Measurements from ENCODE around the gene SEPSECS. TPM values are rescaled to one million over a fixed set of nuclear protein-coding genes. Genes with fewer than 3 reads are reported as not detected.

Gene SEPSECS
- total RNA-seq, 1 donor from 2014 or later, result 11.7 TPM

DNA sequence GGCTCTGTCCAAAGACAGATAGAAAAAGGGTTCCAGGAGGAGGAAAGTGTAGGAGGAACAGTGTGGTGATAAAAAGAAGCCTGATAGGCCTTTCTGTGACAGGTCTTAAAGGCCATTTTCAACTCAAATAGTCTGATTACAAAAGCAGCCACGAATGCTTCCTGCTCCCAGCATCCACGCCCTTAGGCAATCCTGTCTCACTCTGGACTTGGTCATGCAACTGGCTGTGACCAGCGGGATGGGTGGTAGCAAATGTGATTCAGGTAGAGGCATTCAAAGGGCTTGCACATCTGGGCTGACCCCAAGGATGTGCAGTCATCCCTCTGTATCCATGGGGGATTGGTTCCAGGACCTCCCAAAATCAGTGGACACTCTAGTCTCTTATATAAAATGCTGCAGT is 14.4 kb upstream of the SEPSECS start:
- H3K27me3 Mint-ChIP-seq (ENCODE audit: unreplicated experiment), result peaks cover 1% of the 10 kb centered on the region
- H3K4me1 Mint-ChIP-seq (ENCODE audit: low read depth, unreplicated experiment), result peaks cover 5% of the 10 kb centered on the region
- no peak overlapping the region for H3K4me3 Mint-ChIP-seq (ENCODE audit: unreplicated experiment)
- TF ChIP-seq, protein P1, sequence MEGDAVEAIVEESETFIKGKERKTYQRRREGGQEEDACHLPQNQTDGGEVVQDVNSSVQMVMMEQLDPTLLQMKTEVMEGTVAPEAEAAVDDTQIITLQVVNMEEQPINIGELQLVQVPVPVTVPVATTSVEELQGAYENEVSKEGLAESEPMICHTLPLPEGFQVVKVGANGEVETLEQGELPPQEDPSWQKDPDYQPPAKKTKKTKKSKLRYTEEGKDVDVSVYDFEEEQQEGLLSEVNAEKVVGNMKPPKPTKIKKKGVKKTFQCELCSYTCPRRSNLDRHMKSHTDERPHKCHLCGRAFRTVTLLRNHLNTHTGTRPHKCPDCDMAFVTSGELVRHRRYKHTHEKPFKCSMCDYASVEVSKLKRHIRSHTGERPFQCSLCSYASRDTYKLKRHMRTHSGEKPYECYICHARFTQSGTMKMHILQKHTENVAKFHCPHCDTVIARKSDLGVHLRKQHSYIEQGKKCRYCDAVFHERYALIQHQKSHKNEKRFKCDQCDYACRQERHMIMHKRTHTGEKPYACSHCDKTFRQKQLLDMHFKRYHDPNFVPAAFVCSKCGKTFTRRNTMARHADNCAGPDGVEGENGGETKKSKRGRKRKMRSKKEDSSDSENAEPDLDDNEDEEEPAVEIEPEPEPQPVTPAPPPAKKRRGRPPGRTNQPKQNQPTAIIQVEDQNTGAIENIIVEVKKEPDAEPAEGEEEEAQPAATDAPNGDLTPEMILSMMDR (IDR thresholded peaks at IDR 0.05; ENCODE audit: partially characterized antibody, unreplicated experiment), result no peak
- no peak for DNase-seq
- H3K36me3 Mint-ChIP-seq (ENCODE audit: unreplicated experiment), result no peaks in the 10 kb centered on the region
- H3K9me3 Mint-ChIP-seq (ENCODE audit: unreplicated experiment), result no peaks in the 10 kb centered on the region
- no peak overlapping the region for H3K27ac Mint-ChIP-seq (ENCODE audit: unreplicated experiment)

DNA sequence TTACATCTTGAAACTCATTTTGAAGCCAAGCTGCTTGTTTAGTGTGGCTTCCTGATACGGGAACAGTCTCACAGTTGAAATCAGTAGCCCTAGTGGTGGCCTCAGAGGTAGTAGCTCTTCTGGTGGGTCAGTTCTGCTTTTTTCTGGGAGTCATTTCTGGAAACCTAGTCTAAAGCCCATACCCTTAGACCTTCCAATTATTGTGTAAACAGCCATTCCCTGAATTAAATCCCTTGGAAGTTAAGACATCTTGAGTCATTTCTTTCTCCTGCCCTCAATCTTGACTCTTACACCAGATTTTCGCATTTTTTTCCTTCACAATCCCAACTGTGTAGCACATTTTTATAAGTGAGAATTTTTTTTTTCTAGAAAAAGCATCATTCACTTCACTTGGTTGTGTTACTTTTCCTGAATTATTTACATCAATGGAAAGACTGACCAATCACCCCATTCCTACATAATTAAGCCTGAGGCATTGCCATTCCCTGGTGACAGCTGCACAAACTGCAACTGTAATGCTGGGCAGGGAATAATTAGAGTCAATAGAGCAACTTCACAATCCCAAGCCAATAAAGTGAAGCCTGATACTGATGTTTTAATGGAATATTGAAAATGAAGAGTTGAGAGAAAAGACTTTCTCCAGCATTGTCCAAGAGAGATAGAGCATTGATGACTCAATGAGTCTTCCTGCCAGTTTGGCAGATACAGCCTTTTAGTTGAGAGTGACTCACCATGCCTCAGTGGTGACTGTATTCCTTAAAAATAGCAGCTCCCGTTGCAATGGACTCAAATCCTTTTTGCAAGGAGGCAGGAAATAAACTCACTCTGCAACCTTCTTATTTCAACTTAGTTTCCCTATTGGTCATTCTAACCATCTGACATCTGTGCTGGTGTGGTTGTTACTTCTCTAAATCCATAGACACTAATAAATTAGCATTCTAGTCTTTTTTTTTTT is 13.0 kb upstream of the SEPSECS start:
- no peak for DNase-seq
- Mint-ChIP-seq H3K27ac (ENCODE audit: unreplicated experiment) (no peak overlapping the region), H3K36me3 (ENCODE audit: unreplicated experiment) (no peaks in the 10 kb centered on the region), H3K4me3 (ENCODE audit: unreplicated experiment) (no peak overlapping the region), H3K27me3 (ENCODE audit: unreplicated experiment) (peaks cover 1% of the 10 kb centered on the region), H3K4me1 (ENCODE audit: low read depth, unreplicated experiment) (peaks cover 5% of the 10 kb centered on the region), H3K9me3 (ENCODE audit: unreplicated experiment) (no peaks in the 10 kb centered on the region)
- TF ChIP-seq, protein P1 (IDR thresholded peaks at IDR 0.05; ENCODE audit: partially characterized antibody, unreplicated experiment), result no peak

DNA sequence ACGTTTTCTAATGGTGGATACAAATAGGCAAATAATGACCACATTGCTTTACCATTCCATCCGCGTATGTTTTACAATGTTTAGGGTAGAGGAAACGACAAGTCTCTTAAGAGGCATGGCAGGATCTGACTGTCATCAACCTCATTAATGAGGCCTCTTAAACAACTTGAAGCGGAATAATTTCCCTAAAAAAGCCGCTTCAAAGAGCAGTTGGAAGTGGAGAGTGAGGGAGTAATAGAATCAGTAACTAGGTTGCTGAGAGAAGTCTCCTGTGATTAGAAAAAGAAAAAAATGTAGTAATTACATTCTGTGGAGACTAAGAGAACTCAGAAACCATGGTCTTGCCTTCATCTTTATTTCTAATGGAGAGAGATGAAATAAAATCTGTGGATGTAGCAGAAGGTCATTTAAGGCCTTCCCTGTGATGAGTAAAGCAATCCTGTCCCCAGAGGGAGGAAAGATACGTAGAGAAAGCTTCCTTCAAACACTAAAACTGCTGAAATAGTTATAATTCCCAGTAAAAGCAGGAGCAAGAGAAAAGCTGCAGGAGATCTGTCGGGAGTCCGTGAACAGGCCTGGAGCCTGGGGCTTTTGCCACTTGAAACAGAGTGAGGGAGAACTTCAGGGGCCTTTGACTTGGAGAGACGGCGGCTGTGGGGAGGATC is 11.1 kb upstream of the SEPSECS start:
- peak overlapping the region; percentile 35 for H3K27ac Mint-ChIP-seq (ENCODE audit: unreplicated experiment)
- peaks cover 5% of the 10 kb centered on the region for H3K4me1 Mint-ChIP-seq (ENCODE audit: low read depth, unreplicated experiment)
- H3K4me3 Mint-ChIP-seq (ENCODE audit: unreplicated experiment), result peak overlapping the region; percentile 12
- no peak for DNase-seq
- no peaks in the 10 kb centered on the region for H3K9me3 Mint-ChIP-seq (ENCODE audit: unreplicated experiment)
- no peaks in the 10 kb centered on the region for H3K36me3 Mint-ChIP-seq (ENCODE audit: unreplicated experiment)
- TF ChIP-seq, protein P1 (IDR thresholded peaks at IDR 0.05; ENCODE audit: partially characterized antibody, unreplicated experiment), result no peak
- H3K27me3 Mint-ChIP-seq (ENCODE audit: unreplicated experiment), result peaks cover 1% of the 10 kb centered on the region

DNA sequence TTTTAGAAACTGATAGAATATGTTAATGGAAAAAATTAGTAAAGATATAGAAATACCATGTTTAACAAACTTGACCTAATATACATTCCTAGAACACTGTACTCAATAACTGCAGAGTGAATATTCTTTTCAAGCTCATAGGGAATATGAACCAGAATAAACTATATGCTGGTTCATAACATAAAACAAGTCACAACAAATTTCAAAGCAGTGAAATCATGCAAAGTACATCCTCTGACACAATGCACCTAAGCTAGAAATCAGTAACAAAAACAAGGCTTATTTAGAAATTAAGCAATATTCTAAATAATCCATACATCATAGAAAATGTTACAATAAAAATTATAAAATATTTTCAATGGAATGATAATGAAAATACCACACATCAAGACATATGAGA is 9.2 kb upstream of the SEPSECS start:
- peaks cover 1% of the 10 kb centered on the region for H3K27me3 Mint-ChIP-seq (ENCODE audit: unreplicated experiment)
- peaks cover 5% of the 10 kb centered on the region for H3K4me1 Mint-ChIP-seq (ENCODE audit: low read depth, unreplicated experiment)
- no peak overlapping the region for H3K4me3 Mint-ChIP-seq (ENCODE audit: unreplicated experiment)
- no peak overlapping the region for H3K27ac Mint-ChIP-seq (ENCODE audit: unreplicated experiment)
- TF ChIP-seq, protein P1 (IDR thresholded peaks at IDR 0.05; ENCODE audit: partially characterized antibody, unreplicated experiment), result no peak
- DNase-seq, result no peak
- no peaks in the 10 kb centered on the region for H3K36me3 Mint-ChIP-seq (ENCODE audit: unreplicated experiment)
- no peaks in the 10 kb centered on the region for H3K9me3 Mint-ChIP-seq (ENCODE audit: unreplicated experiment)

DNA sequence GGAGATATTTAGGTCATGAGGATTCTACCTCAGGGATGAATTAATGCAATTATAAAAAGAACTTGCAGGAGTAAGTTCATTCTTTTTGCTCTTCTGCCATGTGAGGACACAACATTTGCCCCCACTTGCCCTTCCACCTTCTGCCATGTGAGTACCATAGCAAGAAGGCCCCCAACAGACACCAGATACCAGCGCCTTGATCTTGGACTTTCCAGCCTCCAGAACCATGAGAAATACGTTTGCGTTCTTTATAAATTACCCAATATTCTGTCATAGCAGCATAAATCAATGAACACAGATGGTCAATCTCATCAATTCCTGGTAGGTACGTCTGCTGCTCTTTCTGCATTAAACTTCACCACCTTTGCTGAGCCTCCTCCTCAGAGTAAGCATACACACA is 5.7 kb upstream of the SEPSECS start:
- peaks cover 2% of the 10 kb centered on the region for H3K27me3 Mint-ChIP-seq (ENCODE audit: unreplicated experiment)
- H3K27ac Mint-ChIP-seq (ENCODE audit: unreplicated experiment), result no peak overlapping the region
- no peak overlapping the region for H3K4me3 Mint-ChIP-seq (ENCODE audit: unreplicated experiment)
- H3K36me3 Mint-ChIP-seq (ENCODE audit: unreplicated experiment), result no peaks in the 10 kb centered on the region
- H3K9me3 Mint-ChIP-seq (ENCODE audit: unreplicated experiment), result no peaks in the 10 kb centered on the region
- DNase-seq, result no peak
- H3K4me1 Mint-ChIP-seq (ENCODE audit: low read depth, unreplicated experiment), result peaks cover 2% of the 10 kb centered on the region
- TF ChIP-seq, protein P1 (IDR thresholded peaks at IDR 0.05; ENCODE audit: partially characterized antibody, unreplicated experiment), result no peak

Data from glutamatergic neuron (in vitro differentiated cells).